ENCODE measurements around the gene BRF1.

DNA sequence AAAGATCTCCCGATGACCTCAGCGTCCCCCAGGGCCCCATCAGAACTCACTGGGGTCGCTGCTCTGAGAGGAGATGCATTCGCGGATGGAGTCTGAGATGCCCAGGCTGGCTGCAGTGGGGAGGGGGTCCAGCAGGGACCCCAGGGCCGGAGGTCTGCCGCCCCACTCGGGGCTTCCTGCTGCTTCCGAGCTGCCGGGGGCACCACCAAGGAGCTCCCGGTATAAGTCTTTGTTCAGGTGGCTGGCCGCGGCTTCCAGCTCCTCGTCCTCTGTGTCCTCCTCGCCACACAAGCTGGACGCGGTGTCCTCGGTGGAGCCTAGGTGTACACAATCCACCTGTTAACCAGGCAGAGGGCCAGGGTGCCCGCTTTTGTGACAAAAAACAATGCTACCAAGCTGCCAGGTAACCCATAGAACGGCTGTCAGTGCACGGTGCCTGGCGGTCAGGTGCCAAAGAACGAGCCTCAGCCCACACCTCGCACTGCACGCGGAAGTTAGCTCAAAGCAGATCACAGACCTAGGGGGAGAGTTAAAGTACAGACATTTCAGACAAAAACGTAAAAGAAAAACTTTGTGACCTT, 79.1 kb downstream of the BRF1 start:
- TF ChIP-seq ZFX (IDR thresholded peaks at IDR 0.05), result no peak
- TF ChIP-seq, protein P1, sequence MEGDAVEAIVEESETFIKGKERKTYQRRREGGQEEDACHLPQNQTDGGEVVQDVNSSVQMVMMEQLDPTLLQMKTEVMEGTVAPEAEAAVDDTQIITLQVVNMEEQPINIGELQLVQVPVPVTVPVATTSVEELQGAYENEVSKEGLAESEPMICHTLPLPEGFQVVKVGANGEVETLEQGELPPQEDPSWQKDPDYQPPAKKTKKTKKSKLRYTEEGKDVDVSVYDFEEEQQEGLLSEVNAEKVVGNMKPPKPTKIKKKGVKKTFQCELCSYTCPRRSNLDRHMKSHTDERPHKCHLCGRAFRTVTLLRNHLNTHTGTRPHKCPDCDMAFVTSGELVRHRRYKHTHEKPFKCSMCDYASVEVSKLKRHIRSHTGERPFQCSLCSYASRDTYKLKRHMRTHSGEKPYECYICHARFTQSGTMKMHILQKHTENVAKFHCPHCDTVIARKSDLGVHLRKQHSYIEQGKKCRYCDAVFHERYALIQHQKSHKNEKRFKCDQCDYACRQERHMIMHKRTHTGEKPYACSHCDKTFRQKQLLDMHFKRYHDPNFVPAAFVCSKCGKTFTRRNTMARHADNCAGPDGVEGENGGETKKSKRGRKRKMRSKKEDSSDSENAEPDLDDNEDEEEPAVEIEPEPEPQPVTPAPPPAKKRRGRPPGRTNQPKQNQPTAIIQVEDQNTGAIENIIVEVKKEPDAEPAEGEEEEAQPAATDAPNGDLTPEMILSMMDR (conservative IDR thresholded peaks at IDR 0.05), result no peak
